PC-3 (cell line): Measurements from ENCODE around the gene PTPRA. TPM values are rescaled to one million over a fixed set of nuclear protein-coding genes. Genes with fewer than 3 reads are reported as not detected.

Source experiments
- ATAC-seq: fragments of 200-7000 bp; cut with Tn5 transposase; 2 replicates; pipeline ENCODE4 v1.9.1; 2020; ENCODE audit warnings: mild to moderate bottlenecking, moderate library complexity
- BruUV-seq: library from RNA; stranded (reverse); fragments of 400-500 nt; replicated peaks from 2 replicates; lab custom pipeline; 2021; lab: Mats Ljungman, UMichigan
- CTCF ChIA-PET: fragments of 300-600 bp; sonication (Branson Sonifier 250); formaldehyde crosslinking; loops from one replicate; lab custom pipeline; 2022; ENCODE audit warnings: antibody characterized with exemption; lab: Charles Lee
- POLR2A ChIA-PET: fragments of 300-600 bp; sonication (Branson Sonifier 250); formaldehyde crosslinking; loops from one replicate; lab custom pipeline; 2022; ENCODE audit warnings: antibody characterized with exemption; ENCODE audit not compliant: unreplicated experiment; lab: Charles Lee
- DNase-seq: peaks from one replicate; pipeline ENCODE4 v3.0.0-alpha.2; 2015
- H2AFZ ChIP-seq: fragments of 300-600 bp; sonication (generic); 2 replicates; pipeline ENCODE4 v1.6.0; 2016; ENCODE audit warnings: antibody characterized with exemption, low read length
- H3F3A ChIP-seq: fragments of 300-600 bp; sonication (generic); one replicate; pipeline ENCODE4 v1.6.0; 2017; ENCODE audit warnings: antibody characterized with exemption, low read length, control low read depth, mild to moderate bottlenecking; ENCODE audit not compliant: unreplicated experiment
- H3K27ac ChIP-seq: fragments of 300-600 bp; sonication (generic); 2 replicates; pipeline ENCODE4 v1.5.1; 2016; ENCODE audit warnings: mild to moderate bottlenecking, low read length
- H3K27me3 ChIP-seq: fragments of 300-600 bp; sonication (generic); 2 replicates; pipeline ENCODE4 v1.6.1; 2016; ENCODE audit warnings: low read length, mixed read lengths
- H3K36me3 ChIP-seq: fragments of 300-600 bp; sonication (generic); 2 replicates; pipeline ENCODE4 v1.6.1; 2016; ENCODE audit warnings: low read depth, mixed run types, low read length, mixed read lengths
- H3K4me1 ChIP-seq: fragments of 300-600 bp; sonication (generic); 2 replicates; pipeline ENCODE4 v1.5.1; 2016; ENCODE audit warnings: low read length; ENCODE audit not compliant: insufficient read depth
- H3K4me2 ChIP-seq: fragments of 300-600 bp; sonication (generic); 2 replicates; pipeline ENCODE4 v1.6.0; 2016; ENCODE audit warnings: low read length
- H3K4me3 ChIP-seq: fragments of 300-600 bp; sonication (generic); 2 replicates; pipeline ENCODE4 v1.5.1; 2016; ENCODE audit warnings: mild to moderate bottlenecking, low read length, mixed read lengths
- H3K79me2 ChIP-seq: fragments of 300-600 bp; sonication (generic); 2 replicates; pipeline ENCODE4 v1.6.1; 2017; ENCODE audit warnings: low read length, mixed read lengths
- H3K9ac ChIP-seq: fragments of 300-600 bp; sonication (generic); 2 replicates; pipeline ENCODE4 v1.6.0; 2016; ENCODE audit warnings: mild to moderate bottlenecking, low read length
- H3K9me2 ChIP-seq: fragments of 300-600 bp; sonication (generic); replicated peaks from 2 replicates; pipeline ENCODE4 v1.6.1; 2016; ENCODE audit warnings: mixed run types, low read length, mixed read lengths
- H3K9me3 ChIP-seq: fragments of 300-600 bp; sonication (generic); 2 replicates; pipeline ENCODE4 v1.6.1; 2016; ENCODE audit warnings: low read length, mixed read lengths
- H4K20me1 ChIP-seq: fragments of 300-600 bp; sonication (generic); 2 replicates; pipeline ENCODE4 v1.6.1; 2016; ENCODE audit warnings: low read length, mixed read lengths
- EZH2 ChIP-seq: fragments of 300-600 bp; sonication (generic); IDR thresholded peaks from one replicate; pipeline ENCODE4 v1.6.1; 2017; ENCODE audit warnings: antibody characterized with exemption, mild to moderate bottlenecking, low read length; ENCODE audit not compliant: unreplicated experiment
- EZH2phosphoT487 ChIP-seq: fragments of 300-600 bp; sonication (generic); IDR thresholded peaks from 2 replicates; pipeline ENCODE4 v1.6.1; 2018; ENCODE audit warnings: mild to moderate bottlenecking, antibody characterized with exemption, low read length, borderline replicate concordance
- intact Hi-C: fragments of 100-400 bp; cut with micrococcal nuclease; formaldehyde crosslinking; loops from 2 replicates; pipeline ENCODE4 v1.9.0; 2023
- total RNA-seq: library from RNA; depleted of rRNA; stranded (reverse); fragments of >200 nt; gene quantifications from 2 replicates; pipeline ENCODE4 v1.2.3, GENCODE V29; 2014
- TF ChIP-seq, protein P1 (sequence below): fragments of 300-600 bp; sonication (generic); conservative IDR thresholded peaks from 2 replicates; pipeline ENCODE4 v1.5.1; 2017; ENCODE audit warnings: antibody characterized with exemption, low read depth, mild to moderate bottlenecking, low read length

PTPRA gene
- total RNA-seq, 1 experiment from 2014 or later, result 35.0 TPM

DNA sequence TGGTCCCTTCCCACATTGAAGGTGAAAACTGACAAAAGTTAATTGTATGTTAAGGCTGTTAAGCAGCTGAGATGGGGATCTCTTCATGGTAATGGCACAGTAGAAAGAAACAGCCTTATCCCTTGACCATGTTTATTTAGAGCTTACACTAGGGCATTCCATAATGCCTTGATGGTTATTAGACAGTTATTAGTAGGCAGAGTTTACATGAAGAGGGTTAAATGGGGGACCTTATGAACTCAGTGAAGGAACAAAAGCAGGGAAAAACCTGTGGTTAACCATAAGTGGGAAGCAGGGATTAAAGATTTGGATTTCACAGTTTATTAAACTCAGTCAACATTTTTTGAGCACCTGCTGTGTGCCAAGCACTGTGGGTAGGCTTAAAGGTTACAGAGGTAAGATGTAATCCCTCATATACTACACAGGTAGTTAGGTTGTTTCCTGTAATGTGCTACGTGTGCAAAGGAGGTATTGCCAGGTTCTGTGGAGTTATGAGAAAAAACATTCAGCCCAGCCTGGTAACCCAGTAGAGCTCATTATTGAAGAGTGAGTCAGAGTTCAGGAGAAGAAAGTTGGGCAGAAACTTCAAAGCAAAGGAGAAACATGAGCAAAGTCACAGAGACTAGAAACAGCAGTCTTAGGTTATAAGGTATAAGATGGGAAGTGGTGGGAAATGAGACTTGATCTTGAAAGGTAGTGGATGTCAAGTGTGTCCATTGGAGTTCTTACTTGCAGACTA lies 137.9 kb downstream of the PTPRA start:
- H3K36me3 ChIP-seq, result peaks cover 26% of the 10 kb centered on the region
- no peaks in the 10 kb centered on the region for H3K9me2 ChIP-seq
- TF ChIP-seq EZH2 (no peak), EZH2phosphoT487 (no peak)
- TF ChIP-seq, protein P1, sequence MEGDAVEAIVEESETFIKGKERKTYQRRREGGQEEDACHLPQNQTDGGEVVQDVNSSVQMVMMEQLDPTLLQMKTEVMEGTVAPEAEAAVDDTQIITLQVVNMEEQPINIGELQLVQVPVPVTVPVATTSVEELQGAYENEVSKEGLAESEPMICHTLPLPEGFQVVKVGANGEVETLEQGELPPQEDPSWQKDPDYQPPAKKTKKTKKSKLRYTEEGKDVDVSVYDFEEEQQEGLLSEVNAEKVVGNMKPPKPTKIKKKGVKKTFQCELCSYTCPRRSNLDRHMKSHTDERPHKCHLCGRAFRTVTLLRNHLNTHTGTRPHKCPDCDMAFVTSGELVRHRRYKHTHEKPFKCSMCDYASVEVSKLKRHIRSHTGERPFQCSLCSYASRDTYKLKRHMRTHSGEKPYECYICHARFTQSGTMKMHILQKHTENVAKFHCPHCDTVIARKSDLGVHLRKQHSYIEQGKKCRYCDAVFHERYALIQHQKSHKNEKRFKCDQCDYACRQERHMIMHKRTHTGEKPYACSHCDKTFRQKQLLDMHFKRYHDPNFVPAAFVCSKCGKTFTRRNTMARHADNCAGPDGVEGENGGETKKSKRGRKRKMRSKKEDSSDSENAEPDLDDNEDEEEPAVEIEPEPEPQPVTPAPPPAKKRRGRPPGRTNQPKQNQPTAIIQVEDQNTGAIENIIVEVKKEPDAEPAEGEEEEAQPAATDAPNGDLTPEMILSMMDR, result no peak
- H3K9ac ChIP-seq, result no peak overlapping the region
- no peaks in the 10 kb centered on the region for H3K9me3 ChIP-seq
- ATAC-seq (peak; percentile 72), DNase-seq (peak; percentile 24)
- no peaks in the 10 kb centered on the region for H3K79me2 ChIP-seq
- H3K4me1 ChIP-seq, result peaks cover 7% of the 10 kb centered on the region; the same call in 1 of the 2 replicates
- H2AFZ ChIP-seq, result no peak overlapping the region
- H3K4me2 ChIP-seq, result no peak overlapping the region
- ChIA-PET POLR2A (interaction anchor here (0.6 kb wide), 1 partner anchor 134 kb away, joined by 3 read pairs; no protein-coding TSS in a partner anchor), CTCF (interaction anchor here (0.5 kb wide), 1 partner anchor 10 kb away, joined by 3 read pairs; no protein-coding TSS in a partner anchor)
- no peaks in the 10 kb centered on the region for H3F3A ChIP-seq
- no peaks in the 10 kb centered on the region for H4K20me1 ChIP-seq
- no TSS peak for BruUV-seq
- no peaks in the 10 kb centered on the region for H3K27me3 ChIP-seq
- intact Hi-C loops, result no loop called here
- H3K4me3 ChIP-seq, result no peak overlapping the region
- no peak overlapping the region for H3K27ac ChIP-seq

DNA sequence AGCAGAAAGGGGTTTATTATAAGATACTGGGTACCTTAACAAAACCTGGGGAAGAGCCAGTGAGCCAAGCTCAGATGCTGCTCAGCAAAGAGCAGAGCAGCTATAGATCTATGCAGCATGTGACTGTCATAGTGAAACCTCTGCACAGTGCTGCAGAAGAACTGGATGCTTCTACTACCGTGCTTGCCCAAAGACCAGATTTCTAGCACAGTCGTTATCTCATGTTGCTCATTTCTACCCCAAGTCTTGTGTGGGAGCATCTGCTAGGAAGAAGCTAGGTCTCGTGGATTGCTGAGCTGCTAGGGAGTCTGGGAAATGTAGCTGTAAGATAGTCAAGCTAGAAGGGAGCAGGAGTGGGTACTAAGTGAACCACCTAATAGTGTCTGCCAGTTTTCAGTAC lies 138.5 kb downstream of the PTPRA start:
- intact Hi-C loops, result no loop called here
- Histone ChIP-seq H2AFZ (no peak overlapping the region), H3K27ac (no peak overlapping the region), H4K20me1 (no peaks in the 10 kb centered on the region), H3K9me2 (no peaks in the 10 kb centered on the region), H3K79me2 (no peaks in the 10 kb centered on the region), H3K4me3 (no peak overlapping the region), H3K9me3 (no peaks in the 10 kb centered on the region), H3K4me1 (peaks cover 7% of the 10 kb centered on the region; the same call in 1 of the 2 replicates), H3F3A (no peaks in the 10 kb centered on the region), H3K9ac (no peak overlapping the region), H3K4me2 (no peak overlapping the region), H3K36me3 (peaks cover 21% of the 10 kb centered on the region), H3K27me3 (no peaks in the 10 kb centered on the region)
- no peak for DNase-seq
- no TSS peak for BruUV-seq
- TF ChIP-seq EZH2phosphoT487, result no peak
- TF ChIP-seq, protein P1, result no peak
- no peak for TF ChIP-seq EZH2
- ATAC-seq, result no peak
- POLR2A ChIA-PET, result interaction anchor here (0.6 kb wide), 1 partner anchor 133 kb away, joined by 3 read pairs; no protein-coding TSS in a partner anchor
- CTCF ChIA-PET, result no interaction called here

DNA sequence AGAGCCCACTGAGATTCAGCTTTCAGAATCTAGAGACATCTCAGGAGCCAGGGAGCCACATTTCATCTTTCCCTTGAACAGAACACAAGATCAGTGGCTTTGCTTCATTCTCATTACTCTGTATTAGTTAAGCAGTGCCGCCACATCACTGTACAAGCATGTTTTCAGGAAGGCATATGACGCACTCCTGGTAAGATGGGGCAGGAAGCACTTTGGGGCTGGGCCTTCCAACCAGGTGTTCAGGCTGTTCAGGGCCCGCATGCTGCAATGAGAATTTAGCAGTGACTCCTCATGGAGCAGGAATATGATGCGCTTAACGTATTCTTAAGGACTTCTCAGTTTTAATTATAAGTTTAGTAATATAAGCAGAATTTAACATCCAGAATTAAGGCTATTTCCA lies 140.5 kb downstream of the PTPRA start:
- DNase-seq, result no peak
- CTCF ChIA-PET, result no interaction called here

More for the DNA sequence above, 140.5 kb downstream of the PTPRA start:
- H3K27me3 ChIP-seq, result no peaks in the 10 kb centered on the region
- no TSS peak for BruUV-seq
- no peaks in the 10 kb centered on the region for H3K79me2 ChIP-seq
- POLR2A ChIA-PET, result no interaction called here
- no peaks in the 10 kb centered on the region for H3K9me2 ChIP-seq
- H4K20me1 ChIP-seq, result no peaks in the 10 kb centered on the region
- TF ChIP-seq EZH2phosphoT487 (no peak), EZH2 (no peak)
- TF ChIP-seq, protein P1, result no peak
- H3F3A ChIP-seq, result no peaks in the 10 kb centered on the region
- H3K4me3 ChIP-seq, result no peak overlapping the region
- no peak overlapping the region for H3K9ac ChIP-seq
- no peak overlapping the region for H3K4me2 ChIP-seq
- no peak for ATAC-seq
- no peak overlapping the region for H2AFZ ChIP-seq
- H3K9me3 ChIP-seq, result no peaks in the 10 kb centered on the region
- intact Hi-C loops, result no loop called here
- peaks cover 7% of the 10 kb centered on the region; the same call in 1 of the 2 replicates for H3K4me1 ChIP-seq
- H3K36me3 ChIP-seq, result peaks cover 24% of the 10 kb centered on the region; the same call in 1 of the 2 replicates
- H3K27ac ChIP-seq, result no peak overlapping the region
